Raji (cell line): ENCODE data around the gene POR.

Experiments used
- POLR2A ChIP-seq: IDR thresholded peaks from 2 replicates; pipeline ENCODE4 v1.6.1; 2011; ENCODE audit warnings: low read depth, low read length, control low read depth; ENCODE audit not compliant: insufficient read depth

The POR gene

DNA sequence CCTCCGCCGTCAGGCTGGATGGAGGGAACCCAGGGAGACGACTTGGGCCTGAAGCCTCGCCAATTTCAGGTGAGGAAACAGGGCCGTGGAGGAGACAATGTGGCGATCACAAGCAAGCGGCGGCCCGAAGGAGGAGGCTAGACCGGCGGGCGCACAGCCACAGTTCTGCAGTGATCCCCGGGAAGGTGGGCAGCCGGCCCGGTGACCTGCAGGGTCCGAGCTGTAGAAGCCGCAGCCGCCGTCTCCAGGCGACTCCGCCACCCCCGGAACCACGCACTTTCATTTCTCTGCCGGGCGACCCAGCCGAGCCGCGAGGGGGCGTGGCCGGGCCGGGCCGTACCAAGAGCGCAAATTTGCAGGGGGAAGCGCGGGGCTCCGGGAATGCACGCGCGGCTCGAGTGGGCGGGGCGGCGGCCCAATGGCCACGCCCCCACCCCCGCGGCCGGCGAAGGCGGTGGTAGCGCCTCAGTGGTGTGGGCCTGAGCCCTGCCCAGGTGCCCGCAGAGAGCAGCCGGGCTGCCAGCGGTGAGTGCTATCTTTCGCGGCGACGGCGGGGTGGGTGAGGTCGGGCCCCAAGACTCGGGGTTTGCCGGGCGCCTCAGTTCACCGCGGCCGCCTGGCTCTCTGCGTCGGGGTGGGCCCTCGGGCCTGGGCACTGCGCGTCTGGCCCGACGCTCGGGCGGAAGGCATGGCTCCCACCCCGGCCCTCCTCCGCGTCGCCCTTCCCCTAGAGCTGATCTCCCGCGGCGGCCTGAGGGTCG, at the start of gene POR:
TSS of gene POR (plus strand) at position 501 of the 761 bp plus-strand sequence. CDS start 38,847 bp downstream, outside the sequence.
- TF ChIP-seq POLR2A = peak; percentile 99

DNA sequence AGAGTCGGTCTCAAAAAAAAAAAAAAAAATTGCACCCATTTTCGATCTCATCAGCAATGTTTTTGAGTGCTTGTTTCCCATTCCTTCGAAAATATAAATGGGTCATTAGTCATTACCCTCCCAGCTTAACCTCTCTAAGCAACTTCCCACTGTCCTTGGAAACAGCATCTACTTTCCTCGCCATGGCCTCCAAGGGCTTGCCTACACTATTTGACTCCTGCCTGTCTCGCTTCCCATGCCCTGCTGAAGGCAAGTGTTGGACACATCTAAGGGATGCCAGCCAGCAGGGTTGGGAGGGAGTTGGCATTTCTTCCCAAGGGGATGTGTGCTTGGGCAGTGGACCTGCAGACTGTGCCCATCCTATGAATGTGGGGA, 48.9 kb upstream of the POR start:
- TF ChIP-seq POLR2A = no peak

GRCh38 chr7:75866489-75867389, 48.2 kb upstream of the POR start:
- no peak for TF ChIP-seq POLR2A

GRCh38 chr7:75867390-75867717, 47.6 kb upstream of the POR start:
- no peak for TF ChIP-seq POLR2A

- TF ChIP-seq POLR2A = no peak
Measured at GRCh38 chr7:75868153-75868552, 46.8 kb upstream of the POR start.

GRCh38 chr7:75869776-75870379, 45.1 kb upstream of the POR start:
- no peak for TF ChIP-seq POLR2A

- no peak for TF ChIP-seq POLR2A
Measured at GRCh38 chr7:75870557-75871161, 44.3 kb upstream of the POR start.

DNA sequence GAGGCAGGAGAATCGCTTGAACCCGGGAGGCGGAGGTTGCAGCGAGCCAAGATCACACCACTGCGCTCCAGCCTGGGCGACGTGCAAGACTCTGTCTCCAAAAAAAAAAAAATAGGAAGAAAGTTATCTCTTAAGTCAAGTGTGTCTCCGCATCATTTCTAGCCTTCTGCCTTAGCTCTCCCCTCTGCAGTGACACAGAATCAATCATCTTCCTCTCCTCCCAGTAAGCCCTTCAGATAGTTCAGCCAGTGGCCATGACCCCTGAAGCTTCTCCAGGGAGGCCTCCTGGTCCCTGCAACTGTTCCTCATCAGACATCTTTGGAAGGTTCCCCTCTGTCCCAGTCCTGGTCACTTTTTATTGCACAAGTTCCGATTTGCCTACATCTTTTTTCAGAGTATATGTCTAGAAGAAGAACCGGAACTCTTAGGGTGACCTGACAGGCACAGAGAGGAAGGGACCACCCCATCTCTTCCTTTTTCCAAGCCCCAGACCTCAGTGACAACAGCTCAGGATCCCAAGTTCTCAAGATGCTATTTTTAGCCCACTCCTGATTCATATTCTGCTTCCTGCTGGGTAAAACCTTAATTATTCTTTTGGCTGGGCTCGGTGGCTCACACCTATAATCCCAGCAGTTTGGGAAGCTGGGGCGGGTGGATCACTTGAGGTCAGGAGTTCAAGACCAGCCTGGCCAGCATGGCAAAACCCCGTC, 42.7 kb upstream of the POR start:
- TF ChIP-seq POLR2A = no peak

DNA sequence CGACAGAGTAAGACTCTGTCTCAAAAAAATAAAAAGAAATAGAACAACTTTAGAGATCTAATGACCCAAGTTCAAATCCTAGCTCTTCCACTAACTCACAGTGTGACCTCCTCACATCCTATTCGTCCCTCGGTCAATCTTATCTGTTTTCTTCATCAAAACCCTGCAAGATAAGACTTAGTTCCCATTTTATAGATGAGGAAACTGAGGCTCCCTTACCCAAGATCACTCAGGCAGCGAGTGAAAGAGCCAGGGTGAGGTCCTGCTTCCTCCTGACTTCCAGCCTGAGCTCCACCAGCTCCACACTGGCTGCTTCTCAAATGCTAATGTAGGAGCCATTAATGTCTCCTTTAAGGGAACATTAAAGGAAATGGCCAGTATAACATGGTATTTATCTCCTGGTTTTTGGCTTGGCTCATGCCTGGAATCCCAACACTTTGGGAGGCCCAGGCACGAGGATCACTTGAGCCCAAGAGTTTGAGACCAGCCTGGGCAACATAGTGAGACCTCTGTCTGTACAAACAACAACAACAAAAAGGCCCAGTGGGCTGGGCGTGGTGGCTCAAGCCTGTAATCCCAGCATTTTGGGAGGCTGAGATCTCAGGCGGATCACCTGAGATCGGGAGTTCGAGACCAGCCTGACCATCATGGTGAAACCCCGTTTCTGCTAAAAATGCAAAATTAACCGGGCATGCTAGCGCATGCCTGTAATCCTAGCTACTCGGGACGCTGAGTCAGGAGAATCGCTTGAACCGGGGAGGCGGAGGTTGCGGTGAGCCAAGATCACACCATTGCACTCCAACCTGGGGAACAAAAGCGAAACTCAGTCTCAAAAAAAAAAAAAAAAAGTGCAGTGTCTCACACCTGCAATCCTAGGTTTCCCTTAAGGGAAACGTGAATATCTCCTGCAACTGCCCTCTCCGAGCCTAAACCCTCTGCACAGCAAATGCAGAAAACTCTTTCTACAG, 39.6 kb upstream of the POR start:
- no peak for TF ChIP-seq POLR2A

- no peak for TF ChIP-seq POLR2A
Measured at GRCh38 chr7:75876126-75876881, 38.7 kb upstream of the POR start.

GRCh38 chr7:75878312-75878768, 36.6 kb upstream of the POR start:
- no peak for TF ChIP-seq POLR2A

DNA sequence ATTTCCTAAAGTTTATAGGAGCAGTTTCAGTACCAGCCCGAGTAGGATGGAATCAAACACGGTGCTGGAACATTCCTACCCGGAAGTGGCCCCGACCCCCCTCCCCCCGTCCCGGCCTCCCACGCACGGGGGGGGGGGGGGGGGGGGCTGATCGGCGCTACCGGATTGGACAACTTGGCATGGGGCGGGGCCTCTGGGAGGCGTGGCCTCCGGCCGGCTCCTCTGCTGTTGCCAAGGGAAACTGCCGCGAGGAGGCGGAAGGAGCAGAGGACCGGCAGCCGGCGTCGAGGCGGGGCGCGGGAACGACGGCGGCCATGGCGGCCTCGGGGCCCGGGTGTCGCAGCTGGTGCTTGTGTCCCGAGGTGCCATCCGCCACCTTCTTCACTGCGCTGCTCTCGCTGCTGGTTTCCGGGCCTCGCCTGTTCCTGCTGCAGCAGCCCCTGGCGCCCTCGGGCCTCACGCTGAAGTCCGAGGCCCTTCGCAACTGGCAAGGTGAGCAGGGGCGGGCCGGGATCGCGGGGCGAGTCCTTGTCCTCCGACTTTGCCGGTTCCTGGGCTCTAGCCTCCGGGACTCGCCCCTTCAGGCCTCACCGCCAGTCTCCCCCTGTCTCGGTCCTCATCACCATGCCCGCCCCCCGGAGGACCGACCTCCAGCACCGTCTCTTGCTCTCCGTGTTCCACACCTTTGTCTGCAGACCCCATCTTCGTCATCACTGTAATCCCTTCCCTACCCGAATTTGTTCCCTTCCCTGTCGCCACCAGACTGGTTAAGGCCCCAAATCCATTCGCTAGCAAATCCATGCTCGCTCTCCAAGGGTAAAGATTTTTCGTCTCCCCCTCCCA, 36.0 kb upstream of the POR start, which contains the start of gene RHBDD2:
TSS of gene RHBDD2 (plus strand) at position 266 of the 843 bp plus-strand sequence. CDS start at position 315, 49 bp downstream.
- peak; percentile 95 for TF ChIP-seq POLR2A

- TF ChIP-seq POLR2A = no peak
Measured at GRCh38 chr7:75879771-75880184, 35.2 kb upstream of the POR start.
